Activated CD4-positive, CD25-positive, alpha-beta regulatory T cell treated with anti-CD3 and anti-CD28 coated beads, Interleukin-2, amount 50 U/mL, for 24 hours (primary cell): ENCODE results near the gene TMEM273.
A peak's percentile ranks its signal among the peaks of the same experiment; 100 is the strongest.

Experiments used
- ATAC-seq, 2 donors: fragments of 150-1000 bp; cut with Tn5 transposase; one replicate each; pipeline ENCODE4 v1.10.0; 2021; ENCODE audit warnings: mild to moderate bottlenecking in 1 of 2, moderate library complexity in 1 of 2

TMEM273 gene

GRCh38 chr10:49174926-49175500 is 13.2 kb downstream of the TMEM273 start:
- ATAC-seq: no peak

- ATAC-seq: no peak
Measured at GRCh38 chr10:49174261-49174925, 13.8 kb downstream of the TMEM273 start.

- ATAC-seq: no peak
Measured at GRCh38 chr10:49173853-49174252, 14.3 kb downstream of the TMEM273 start.

GRCh38 chr10:49173201-49173772 is 14.9 kb downstream of the TMEM273 start:
- no peak for ATAC-seq

- no peak for ATAC-seq
Measured at GRCh38 chr10:49172777-49173132, 15.4 kb downstream of the TMEM273 start.

GRCh38 chr10:49172061-49172776 is 16.0 kb downstream of the TMEM273 start:
- no peak for ATAC-seq

GRCh38 chr10:49171326-49172060 is 16.7 kb downstream of the TMEM273 start:
- no peak for ATAC-seq

- ATAC-seq: peak in 1 of 2 donors; percentile 21
Measured at GRCh38 chr10:49170632-49171325, 17.4 kb downstream of the TMEM273 start.

- no peak for ATAC-seq
Measured at GRCh38 chr10:49169776-49170175, 18.4 kb downstream of the TMEM273 start.

- ATAC-seq: no peak
Measured at GRCh38 chr10:49168831-49169500, 19.2 kb downstream of the TMEM273 start.

- no peak for ATAC-seq
Measured at GRCh38 chr10:49168171-49168540, 20.0 kb downstream of the TMEM273 start.

- ATAC-seq: no peak
Measured at GRCh38 chr10:49167425-49168170, 20.6 kb downstream of the TMEM273 start.

GRCh38 chr10:49166484-49167400 is 21.4 kb downstream of the TMEM273 start:
- no peak for ATAC-seq

- ATAC-seq: no peak
Measured at GRCh38 chr10:49165821-49166483, 22.2 kb downstream of the TMEM273 start.

GRCh38 chr10:49165259-49165658 is 22.9 kb downstream of the TMEM273 start:
- no peak for ATAC-seq

GRCh38 chr10:49164559-49165188 is 23.5 kb downstream of the TMEM273 start:
- peak; percentile 52 to 87 for ATAC-seq

GRCh38 chr10:49163741-49164140 is 24.4 kb downstream of the TMEM273 start:
- no peak for ATAC-seq

GRCh38 chr10:49162761-49163310 is 25.4 kb downstream of the TMEM273 start:
- ATAC-seq: no peak

- ATAC-seq: no peak
Measured at GRCh38 chr10:49162063-49162462, 26.1 kb downstream of the TMEM273 start.
